GM15510 (cell line): ENCODE measurements around the gene AJM1.

Experiments
- POLR2A ChIP-seq: IDR thresholded peaks from 3 replicates; pipeline ENCODE4 v1.6.1; 2011; ENCODE audit warnings: borderline replicate concordance; ENCODE audit not compliant: insufficient read length; ENCODE audit errors: extremely low read depth

Gene AJM1

DNA sequence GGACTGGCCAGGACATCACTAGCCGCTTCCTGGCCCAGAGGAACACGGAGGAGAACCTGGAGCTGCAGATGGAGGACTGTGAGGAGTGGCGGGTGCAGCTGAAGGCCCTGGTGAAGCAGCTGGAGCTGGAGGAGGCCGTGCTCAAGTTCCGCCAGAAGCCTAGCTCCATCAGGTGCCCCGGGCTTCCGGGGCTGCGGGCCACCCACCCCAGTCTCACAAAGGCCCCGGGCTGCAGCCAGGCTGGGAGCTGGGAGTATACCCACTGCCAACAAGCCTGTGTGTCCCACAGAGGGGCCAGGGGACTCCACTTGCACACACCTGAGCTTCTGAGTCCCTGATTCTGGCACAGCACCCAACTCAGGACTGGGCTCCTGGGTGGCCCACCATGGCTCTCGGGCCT is 36.2 kb upstream of the AJM1 start:
- no peak for TF ChIP-seq POLR2A

DNA sequence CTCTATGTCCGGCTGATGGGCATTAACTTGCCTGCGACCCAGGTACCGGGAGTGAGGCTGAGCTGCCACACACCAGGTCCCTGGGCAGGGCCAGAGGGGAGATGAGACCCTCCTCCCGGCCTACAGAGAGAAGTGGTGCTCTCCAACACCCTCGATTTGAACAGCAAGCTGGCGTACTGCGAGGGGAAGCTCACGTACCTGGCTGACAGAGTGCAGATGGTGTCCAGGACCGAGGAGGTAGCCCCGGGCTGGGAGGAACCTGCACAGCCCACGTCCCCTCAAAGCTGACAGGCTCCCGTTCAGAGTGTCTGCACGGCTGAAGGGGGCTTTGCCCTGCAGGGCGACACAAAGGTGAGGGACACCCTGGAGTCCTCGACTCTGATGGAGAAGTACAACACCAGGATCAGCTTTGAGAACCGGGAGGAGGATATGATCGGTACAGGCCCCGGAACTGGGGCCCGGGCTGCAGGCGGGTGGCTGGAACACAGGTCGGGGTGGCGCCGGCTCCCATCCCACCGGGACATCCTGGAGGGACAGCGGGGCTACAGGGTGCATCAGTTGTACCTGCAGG is 35.6 kb upstream of the AJM1 start:
- TF ChIP-seq POLR2A: no peak

DNA sequence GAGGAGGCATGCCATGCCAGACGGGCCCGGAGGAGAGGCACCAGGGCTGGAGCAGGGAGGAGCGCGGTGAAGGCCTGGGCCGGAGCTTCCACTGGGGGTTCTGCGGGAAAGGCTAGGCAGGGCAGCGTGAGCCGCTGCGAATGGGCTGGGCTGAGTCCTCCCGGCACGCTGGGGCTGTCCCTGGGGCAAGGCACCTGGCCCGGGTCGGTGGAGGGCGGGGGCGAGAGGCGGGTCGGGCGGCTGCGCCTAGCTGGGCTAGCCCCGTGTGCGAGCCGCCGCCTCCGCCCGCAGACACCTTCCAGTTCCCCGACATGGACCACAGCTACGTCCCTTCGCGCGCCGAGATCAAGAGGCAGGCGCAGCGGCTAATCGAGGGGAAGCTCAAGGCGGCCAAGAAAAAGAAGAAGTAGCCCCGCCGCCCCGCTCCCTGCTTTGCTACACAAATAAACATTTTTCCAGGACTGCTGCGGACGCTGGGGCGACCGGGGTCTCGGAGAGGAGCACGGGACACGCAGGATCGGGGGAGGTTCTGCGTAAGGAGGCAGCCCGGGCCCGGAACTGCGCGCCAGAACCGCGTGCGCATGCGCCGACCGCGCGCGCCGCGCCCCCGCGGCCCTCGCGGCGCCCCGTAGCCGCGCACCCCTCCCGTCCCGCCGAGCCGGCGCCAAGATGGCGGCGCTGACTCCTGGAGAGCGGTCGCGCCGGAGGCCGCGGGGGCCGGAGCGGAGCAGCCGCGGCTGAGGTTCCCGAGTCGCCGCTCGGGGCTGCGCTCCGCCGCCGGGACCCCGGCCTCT is 34.8 kb upstream of the AJM1 start, which contains the start of gene RABL6:
Gene RABL6, plus strand, starts transcription at position 668 of the 794 bp plus-strand sequence. CDS start 249 bp downstream, outside the sequence.
- peak; percentile 96 for TF ChIP-seq POLR2A

DNA sequence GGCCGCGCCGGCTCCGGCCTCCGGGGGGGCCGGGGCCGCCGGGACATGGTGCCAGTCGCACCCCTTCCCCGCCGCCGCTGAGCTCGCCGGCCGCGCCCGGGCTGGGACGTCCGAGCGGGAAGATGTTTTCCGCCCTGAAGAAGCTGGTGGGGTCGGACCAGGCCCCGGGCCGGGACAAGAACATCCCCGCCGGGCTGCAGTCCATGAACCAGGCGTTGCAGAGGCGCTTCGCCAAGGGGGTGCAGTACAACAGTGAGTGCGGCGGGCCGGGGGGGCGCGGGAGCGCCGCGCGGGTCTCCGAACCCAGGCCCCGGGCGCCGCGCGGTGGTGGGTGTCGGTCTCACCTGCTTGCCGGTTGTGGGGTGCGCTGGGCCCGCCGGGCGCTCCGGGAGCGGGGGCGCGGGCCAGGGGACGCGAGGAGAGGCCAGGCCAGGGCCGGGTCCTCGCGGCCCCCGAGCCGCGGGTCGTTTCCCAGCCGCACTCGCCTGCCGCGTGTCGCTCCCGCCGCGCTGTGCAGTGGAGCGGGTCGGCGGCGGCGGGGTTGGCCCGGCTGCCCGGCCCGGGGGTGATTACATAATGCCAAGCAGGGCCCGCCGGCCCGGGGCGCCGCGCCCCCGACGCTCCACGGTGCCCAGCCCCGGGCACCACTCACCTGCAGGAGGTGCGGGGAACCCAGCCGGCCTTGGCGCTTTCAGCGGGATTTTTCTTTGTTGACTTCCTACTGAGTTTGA is 34.0 kb upstream of the AJM1 start:
- peak; percentile 13 for TF ChIP-seq POLR2A

DNA sequence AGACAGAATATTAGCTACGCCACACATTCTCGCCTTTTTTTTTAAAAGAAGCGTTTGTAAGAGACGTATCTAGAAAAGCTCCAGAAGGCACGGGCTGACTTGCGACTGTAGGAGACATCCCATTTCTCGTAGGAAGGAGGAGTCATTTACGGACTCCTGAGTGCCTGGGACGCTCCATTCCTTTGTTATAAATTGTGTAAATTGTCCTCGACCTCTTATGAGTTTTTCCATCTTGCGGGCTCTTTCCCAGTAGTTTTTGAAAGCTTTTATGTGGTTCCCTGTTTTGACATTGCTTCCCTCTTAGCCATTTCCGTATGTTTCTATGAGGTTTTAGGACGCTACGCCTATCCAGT is 33.5 kb upstream of the AJM1 start:
- TF ChIP-seq POLR2A: no peak

DNA sequence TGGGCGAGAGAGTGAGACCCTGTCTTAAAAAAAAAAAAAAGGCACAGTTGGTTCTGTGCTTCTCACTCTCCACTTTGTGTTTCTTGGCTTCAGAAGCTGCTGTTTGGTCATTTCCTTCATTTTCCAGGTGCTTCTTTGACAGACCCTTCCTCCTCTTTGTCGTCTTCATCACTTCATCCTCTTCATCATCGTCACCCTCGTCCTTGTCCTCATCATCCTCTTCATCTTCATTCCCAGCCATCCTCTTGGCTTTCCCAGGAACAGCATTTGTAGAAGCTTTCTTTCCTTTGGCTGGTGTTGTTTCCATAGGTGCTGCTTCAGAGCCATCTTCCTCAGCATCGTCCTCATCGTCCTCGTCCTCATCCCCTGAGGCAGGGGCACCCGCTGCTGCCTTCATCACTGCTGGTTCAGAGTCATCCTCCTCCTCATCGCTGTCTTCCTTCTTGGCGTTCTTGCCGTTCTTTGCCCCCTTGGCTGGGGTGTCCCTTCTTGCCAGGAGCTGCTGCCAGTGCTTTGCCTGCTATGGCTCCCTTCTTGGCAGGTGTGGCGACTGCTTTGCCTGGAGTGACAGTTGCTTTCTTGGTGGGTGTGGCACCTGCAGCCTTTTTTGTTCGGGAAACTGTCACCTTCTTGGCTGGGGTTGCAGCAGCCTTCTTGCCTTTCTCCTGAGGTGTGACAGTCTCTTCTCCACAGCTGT is 27.4 kb upstream of the AJM1 start:
- TF ChIP-seq POLR2A: no peak

DNA sequence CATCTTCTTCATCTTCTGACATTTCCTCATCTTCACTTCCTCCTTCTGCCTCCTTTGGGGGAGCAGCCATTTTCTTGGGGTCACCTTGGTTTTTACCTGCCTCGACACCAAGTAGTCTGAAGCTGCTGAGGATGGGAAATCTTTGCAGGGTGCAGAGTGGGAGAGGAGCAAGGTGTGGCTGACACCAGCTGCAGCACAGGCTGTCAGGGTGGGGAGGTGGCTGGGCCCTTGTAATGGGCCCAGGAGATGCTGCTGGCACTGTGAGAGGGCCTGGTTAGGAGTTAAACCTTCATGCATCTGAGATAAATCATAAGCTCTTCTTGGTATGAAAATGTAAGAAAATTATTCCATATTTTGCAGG is 26.9 kb upstream of the AJM1 start:
- TF ChIP-seq POLR2A: no peak

DNA sequence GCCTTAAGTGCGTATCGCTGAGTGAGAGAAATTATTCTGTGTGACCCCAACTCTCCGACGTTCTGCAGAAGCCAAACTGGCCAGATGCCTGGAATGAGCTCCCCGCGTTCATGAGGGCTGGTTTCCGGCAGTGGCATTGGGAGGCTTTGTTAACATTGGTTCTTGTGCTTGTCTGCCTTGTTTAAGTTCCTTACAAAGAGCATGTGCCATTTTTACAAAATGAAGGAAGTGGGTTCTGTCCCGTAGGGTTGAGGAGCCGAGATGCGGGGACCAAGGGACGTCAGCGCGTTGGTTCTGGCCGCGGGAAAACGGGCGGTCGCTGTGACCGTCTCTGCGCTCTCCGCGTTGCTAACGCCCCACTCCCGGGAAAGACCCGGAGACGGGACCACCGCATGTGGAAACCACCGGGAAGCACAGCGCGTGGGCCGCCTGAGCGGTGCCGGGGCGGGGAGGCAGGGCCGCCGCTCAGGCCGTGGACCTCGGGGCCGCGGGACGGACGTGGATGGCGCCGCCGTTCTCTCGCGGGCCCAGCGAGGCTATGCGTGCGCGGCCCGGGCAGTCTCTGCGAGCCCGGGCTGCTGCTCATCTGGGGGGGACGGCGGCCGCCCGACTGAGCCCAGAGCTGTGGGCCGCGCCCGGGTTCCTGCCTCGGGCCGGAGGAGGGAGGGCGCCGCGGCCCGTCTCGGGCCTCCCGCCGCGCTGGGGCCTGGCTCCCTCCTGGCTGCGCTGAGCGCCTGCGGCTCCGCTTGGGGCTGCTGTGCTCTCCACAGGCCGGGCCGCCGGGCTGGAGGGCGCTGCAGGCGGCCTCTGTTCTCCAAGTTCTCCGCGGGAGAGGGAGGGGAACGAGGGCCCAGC is 21.1 kb upstream of the AJM1 start:
- TF ChIP-seq POLR2A: no peak

DNA sequence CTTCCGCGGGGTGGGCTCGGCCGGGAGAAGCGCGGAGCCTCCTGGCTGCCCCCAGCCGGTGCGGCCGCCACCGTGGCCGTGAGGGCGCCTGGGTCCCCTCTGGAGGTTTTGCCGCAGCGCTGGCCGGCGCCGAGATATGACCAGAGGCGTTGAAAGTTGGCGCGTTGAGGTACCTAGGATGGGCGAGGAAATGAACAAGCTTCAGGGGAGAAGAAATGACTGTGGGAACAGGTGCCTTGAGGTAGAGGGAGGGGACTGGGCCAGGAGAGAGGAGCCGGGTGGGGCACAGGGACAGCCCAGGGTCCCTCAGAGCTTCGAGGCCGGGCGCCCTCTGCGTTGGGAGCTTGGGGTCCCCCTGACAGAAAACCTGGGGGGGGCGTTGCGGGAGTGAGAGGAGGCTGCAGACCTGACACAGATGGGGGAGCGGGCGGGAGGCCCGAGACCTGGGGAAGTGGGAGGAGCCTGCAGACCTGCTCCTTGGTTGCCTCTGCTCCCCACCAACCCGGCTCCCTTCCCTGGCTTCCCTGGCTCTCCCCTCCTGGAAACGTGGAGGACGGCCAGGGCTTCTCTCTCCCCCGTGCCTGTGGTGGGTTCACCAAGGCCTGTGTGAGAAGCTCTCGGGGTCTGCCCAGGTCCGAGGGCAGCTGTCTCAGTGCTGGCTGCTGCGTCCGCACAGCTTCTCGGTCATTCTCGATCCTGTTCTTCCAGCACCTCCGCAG is 20.3 kb upstream of the AJM1 start:
- TF ChIP-seq POLR2A: no peak

DNA sequence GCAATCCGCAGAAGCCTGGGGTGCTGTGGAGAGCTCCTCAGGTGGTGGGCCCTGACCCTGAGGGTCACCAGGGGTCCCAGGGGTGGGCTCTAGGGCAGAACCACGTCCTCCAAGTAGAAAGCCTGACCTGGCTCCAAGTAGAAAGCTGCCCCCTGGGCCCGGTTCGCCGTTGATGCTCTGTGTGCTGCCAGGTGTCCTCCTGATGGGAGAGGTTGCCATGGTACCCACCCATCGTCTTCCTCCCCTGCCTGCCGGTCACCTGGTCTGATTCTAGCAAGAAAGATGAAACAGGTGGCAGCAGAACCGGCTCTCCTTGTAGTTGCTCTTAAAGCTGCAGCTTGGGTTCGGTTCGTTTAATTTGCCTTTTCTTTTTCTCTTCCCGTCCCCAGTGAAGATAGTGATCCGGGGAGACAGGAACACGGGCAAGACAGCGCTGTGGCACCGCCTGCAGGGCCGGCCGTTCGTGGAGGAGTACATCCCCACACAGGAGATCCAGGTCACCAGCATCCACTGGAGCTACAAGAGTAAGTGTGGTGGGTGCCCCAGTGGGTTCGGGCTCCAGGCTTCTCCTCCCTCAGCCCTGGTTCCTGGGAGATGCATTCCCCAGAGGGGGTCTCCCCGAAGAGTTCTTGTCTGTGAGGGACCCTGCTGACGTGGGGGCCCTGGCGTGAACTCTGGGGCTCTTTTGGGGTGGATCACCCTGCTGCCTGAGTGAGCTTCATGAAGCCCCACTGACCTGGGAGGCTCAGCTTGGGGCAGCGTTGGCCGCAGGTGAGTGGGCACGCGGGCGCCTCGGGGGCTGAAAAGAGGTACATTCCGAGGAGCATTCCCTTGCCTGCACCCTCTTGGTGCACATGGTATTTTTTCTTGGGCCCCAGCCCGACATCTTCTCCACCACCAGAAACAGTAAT is 18.9 kb upstream of the AJM1 start:
- TF ChIP-seq POLR2A: no peak

DNA sequence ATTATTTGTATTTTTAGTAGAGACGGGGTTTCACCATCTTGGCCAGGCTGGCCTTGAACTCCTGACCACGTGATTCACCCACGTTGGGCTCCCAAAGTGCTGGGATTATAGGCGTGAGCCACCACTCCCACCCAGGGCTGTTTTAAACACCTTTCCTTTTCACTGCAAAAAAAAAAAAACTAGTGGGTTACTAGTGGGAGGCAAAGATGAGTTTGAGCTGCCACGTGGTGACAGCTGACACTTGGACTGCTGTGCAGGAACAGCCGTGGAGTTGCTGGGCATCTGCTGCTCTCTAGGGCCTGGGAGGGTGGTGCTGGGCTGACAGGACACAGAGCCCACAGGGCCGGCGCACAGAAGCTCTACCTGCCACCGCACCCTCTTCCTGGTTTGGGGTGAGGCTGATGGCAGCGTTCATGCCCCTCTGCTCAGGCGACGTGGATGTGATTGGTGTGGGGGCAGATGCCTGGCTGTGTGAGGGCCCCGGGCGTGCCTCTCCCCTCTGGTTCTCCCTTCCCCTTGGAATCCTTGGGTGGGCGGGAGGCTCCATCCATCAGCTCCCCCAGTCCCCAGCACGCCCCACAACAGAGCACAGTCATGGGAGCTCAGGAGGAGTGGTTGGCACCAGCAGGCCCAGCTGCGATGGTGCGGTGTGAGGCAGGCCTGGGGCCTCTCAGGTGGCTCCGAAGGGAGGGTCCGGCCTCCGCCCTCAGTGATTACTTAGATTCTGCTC is 17.6 kb upstream of the AJM1 start:
- TF ChIP-seq POLR2A: no peak
